Neural crest cell (in vitro differentiated cells): ENCODE measurements around the gene ASPG. TPM values are rescaled to one million over a fixed set of nuclear protein-coding genes. Genes with fewer than 3 reads are reported as not detected.
"Not testable (repeated sequence)": the region's sequence is repeated elsewhere in the genome, so short reads cannot be mapped to it uniquely, and the experiment has no call there.

Source experiments
- DNase-seq: peaks from one replicate; pipeline ENCODE4 v3.0.0; 2021; ENCODE audit warnings: low read depth, mixed read lengths, low spot score
- H3K27ac Mint-ChIP-seq: one replicate; pipeline ENCODE4 v1.8.0; 2021; ENCODE audit warnings: mild to moderate bottlenecking, mixed read lengths; ENCODE audit not compliant: unreplicated experiment
- H3K27me3 Mint-ChIP-seq: 2 replicates; pipeline ENCODE4 v1.8.0; 2021; ENCODE audit warnings: low read depth, mild to moderate bottlenecking, mixed read lengths
- H3K36me3 Mint-ChIP-seq: 2 replicates; pipeline ENCODE4 v1.8.0; 2021; ENCODE audit warnings: low read depth, mild to moderate bottlenecking, mixed read lengths
- H3K4me1 Mint-ChIP-seq: 2 replicates; pipeline ENCODE4 v1.8.0; 2021; ENCODE audit warnings: mixed read lengths
- H3K4me3 Mint-ChIP-seq: one replicate; pipeline ENCODE4 v1.8.0; 2021; ENCODE audit warnings: mild to moderate bottlenecking, mixed read lengths
- H3K9me3 Mint-ChIP-seq: 2 replicates; pipeline ENCODE4 v1.8.0; 2021; ENCODE audit warnings: mixed read lengths
- CTCF ChIP-seq: fragments of 200-600 bp; sonication (generic); conservative IDR thresholded peaks from 2 replicates; pipeline ENCODE4 v1.5.0; 2021; ENCODE audit warnings: antibody characterized with exemption, mild to moderate bottlenecking
- total RNA-seq: library from RNA; stranded (reverse); gene quantifications from 2 replicates; pipeline ENCODE4 v1.2.1, GENCODE V29; 2021

ASPG gene
- total RNA-seq, 1 donor from 2014 or later: not detected

GRCh38 chr14:104151566-104152245 is 66.2 kb downstream of the ASPG start:
- Mint-ChIP-seq H3K27me3 (no peaks in the 10 kb centered on the region), H3K4me3 (no peak overlapping the region), H3K27ac (peak overlapping the region; percentile 62), H3K4me1 (peaks cover 20% of the 10 kb centered on the region), H3K9me3 (no peaks in the 10 kb centered on the region), H3K36me3 (no peaks in the 10 kb centered on the region)
- no peak for DNase-seq
- no peak for TF ChIP-seq CTCF

- H3K4me3 Mint-ChIP-seq: no peak overlapping the region
- H3K36me3 Mint-ChIP-seq: no peaks in the 10 kb centered on the region
- no peak for DNase-seq
- H3K27ac Mint-ChIP-seq: no peak overlapping the region
- H3K9me3 Mint-ChIP-seq: no peaks in the 10 kb centered on the region
- H3K27me3 Mint-ChIP-seq: no peaks in the 10 kb centered on the region
- TF ChIP-seq CTCF: no peak
- peaks cover 20% of the 10 kb centered on the region for H3K4me1 Mint-ChIP-seq
Measured at GRCh38 chr14:104152246-104152575, 66.7 kb downstream of the ASPG start.

- no peak for DNase-seq
- Mint-ChIP-seq H3K27me3 (no peaks in the 10 kb centered on the region), H3K27ac (no peak overlapping the region), H3K36me3 (no peaks in the 10 kb centered on the region), H3K4me3 (no peak overlapping the region), H3K9me3 (no peaks in the 10 kb centered on the region), H3K4me1 (peaks cover 17% of the 10 kb centered on the region)
- TF ChIP-seq CTCF: no peak
Measured at GRCh38 chr14:104152686-104153393, 67.3 kb downstream of the ASPG start.

- H3K27ac Mint-ChIP-seq, H3K9me3 Mint-ChIP-seq, DNase-seq, H3K36me3 Mint-ChIP-seq, H3K27me3 Mint-ChIP-seq, H3K4me3 Mint-ChIP-seq: not testable (repeated sequence)
- peaks cover 11% of the 10 kb centered on the region for H3K4me1 Mint-ChIP-seq
Measured at GRCh38 chr14:104153394-104153755, 67.9 kb downstream of the ASPG start.

GRCh38 chr14:104154246-104154645 is 68.7 kb downstream of the ASPG start:
- Mint-ChIP-seq H3K27ac (no peak overlapping the region), H3K4me1 (peaks cover 8% of the 10 kb centered on the region), H3K4me3 (no peak overlapping the region), H3K9me3 (no peaks in the 10 kb centered on the region), H3K27me3 (no peaks in the 10 kb centered on the region), H3K36me3 (no peaks in the 10 kb centered on the region)
- no peak for DNase-seq
- TF ChIP-seq CTCF: no peak

- no peak for DNase-seq
- TF ChIP-seq CTCF: no peak
- Mint-ChIP-seq H3K9me3 (no peaks in the 10 kb centered on the region), H3K27ac (no peak overlapping the region), H3K4me1 (peaks cover 5% of the 10 kb centered on the region), H3K27me3 (no peaks in the 10 kb centered on the region), H3K4me3 (no peak overlapping the region), H3K36me3 (no peaks in the 10 kb centered on the region)
Measured at GRCh38 chr14:104155513-104155912, 70.0 kb downstream of the ASPG start.
